Measurements from ENCODE around the gene TSPO. TPM values are rescaled to one million over a fixed set of nuclear protein-coding genes. Genes with fewer than 3 reads are reported as not detected.

TSPO gene
- total RNA-seq = 219 and 415 TPM in 2 replicates

DNA sequence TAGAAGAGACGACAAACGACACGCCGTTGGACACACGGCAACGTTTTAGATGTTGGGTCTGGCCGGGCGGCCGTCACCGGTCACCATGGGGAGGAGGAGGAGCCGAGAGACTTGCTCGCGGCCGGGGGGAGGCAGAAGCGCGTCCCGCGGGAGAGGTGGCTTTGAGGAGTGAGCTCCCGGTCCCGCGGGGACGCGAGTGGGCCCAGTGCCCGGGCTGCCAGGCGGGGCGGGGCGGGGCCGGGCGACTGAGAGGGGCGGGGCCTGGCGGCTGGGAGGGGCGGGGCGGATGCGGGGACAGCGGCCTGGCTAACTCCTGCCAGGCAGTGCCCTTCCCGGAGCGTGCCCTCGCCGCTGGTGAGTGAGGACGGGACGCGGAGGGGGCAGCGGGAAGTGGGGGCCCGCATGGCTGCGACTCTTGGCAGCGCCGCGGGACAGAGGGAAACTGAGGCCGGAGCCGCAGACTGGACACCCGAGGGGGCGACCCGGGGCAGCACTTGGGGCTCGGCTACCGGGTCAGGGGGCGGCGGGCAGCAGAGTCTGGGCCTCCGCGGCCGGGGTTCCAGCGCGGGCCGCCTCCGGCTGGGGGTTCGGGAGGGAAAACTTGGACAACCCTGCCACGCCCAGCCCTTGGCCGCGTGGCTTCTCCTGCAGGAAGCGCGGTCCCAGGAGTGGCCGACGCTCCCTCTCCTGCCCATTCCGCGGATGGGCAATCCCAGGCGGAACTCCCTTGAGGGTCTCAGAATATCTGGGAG is at the start of gene TSPO:
Gene TSPO, plus strand, starts transcription at position 309 of the 752 bp plus-strand sequence. CDS start 7,680 bp downstream, outside the sequence.

DNA sequence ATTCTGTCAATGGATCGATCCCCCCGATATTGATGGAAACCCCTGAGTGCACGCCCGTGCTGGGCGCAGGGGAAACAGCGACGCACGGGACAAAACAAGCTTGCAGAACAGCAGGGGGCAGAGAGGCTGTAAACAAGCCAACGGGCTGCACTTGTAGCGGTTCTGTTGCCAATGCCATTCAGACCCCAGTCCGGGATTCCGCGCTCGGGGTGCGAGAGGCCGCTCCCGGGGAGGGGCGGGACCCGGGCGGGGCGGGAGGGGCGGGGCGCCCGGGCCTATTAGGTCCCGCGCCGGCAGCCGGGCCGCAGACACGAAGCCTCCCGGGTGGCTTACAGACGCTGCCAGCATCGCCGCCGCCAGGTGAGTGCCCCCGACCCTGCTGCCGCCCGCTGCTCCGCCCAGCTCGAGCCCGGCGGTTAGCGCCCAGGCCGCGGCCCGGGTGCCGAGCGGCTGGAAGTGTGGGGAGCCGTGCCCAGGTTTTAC is 40.9 kb upstream of the TSPO start, which contains the start of gene BIK:
Gene BIK, plus strand, starts transcription at position 307 of the 483 bp plus-strand sequence. CDS start 13,273 bp downstream, outside the sequence.

DNA sequence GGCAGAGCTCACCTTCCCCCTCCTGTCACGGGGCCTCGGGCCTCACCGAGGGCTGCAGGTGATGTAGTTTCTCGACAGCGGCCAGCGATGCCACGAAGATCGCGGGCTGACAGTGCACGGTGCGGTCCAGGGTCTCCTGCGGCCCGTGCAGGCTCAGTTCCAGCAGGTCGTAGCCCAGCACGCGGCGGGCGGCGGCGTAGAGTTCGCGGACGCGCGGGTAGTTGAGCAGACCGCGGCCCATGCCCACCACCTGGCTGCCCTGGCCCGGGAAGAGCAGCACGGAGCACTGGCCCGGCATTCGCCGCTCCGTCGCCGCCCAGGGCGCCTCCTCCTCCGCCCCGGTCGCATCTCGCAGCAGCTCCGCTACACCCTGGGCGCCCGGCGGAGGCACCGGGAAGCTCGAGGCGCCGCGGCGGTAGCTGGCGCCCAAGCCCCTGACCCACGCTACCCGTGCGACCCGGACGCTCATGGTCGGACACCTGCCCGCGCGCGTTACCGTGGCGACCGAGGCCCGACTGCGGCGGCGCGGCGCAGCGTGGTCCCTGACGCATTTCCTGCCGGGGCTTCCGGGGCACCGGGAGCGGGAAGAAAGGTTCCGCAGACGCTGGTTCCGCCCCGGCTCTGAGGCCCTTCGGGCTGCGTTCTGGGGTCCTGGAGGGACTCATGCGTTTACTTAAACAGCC is 8.3 kb upstream of the TSPO start, which contains the start of gene MCAT:
Gene MCAT, minus strand, starts transcription at position 519 of the 683 bp plus-strand sequence. Its CDS starts 50 bp downstream, at position 469.

DNA sequence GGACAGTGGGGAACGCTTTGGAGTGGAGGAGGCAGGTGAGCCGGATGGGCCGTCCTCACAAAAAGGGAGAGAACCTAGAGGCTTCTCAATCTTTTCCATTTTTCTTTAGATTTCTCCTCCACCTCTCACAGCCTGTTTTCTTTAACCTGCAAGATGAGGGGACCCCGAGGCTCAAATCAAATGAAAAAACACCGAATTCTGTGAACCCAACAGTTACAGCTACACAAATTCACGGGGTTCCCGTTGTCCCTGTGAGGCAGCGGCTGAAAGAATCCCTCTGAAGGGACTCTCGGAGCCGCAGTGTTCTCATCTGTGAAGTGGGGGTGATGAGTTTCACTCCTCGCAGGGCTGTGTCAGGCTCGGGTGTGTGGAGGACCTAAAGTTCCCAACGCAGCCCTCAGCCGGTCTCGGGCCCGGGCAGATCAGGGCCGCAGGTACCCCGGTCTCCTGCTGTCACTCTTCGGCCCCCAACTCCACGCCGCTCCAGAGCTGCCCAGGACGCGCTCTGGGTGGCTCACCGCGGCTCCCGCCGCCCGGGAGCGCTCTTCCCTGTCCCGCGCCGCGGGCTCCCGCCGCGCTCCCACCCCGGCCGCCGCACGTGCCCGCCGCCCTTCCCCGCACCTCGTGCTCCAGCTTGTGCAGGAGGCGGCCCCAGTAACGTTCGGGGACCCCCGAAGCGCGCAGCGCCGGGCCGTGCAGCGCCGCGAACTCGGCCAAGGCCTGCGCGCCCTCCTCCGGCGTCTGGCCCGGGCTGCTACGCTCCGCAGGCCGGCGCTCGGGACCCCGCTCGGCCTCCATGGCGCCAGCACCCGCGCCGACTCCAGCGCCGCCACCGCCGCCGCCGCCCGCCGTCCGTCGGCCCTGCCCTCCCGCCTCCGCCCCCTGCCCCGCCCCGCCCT is 35.2 kb downstream of the TSPO start, which contains the start of gene TTLL12:
Gene TTLL12, minus strand, starts transcription at position 863 of the 899 bp plus-strand sequence. Its CDS starts 65 bp downstream, at position 798.

Other genes starting within 250 kb of the TSPO start
- 48.2 and 103 TPM in 2 replicates for gene PACSIN2, start 136.4 kb upstream of the TSPO start, total RNA-seq
- gene TTLL1, start 62.2 kb upstream of the TSPO start, total RNA-seq = 7.1 and 14.0 TPM in 2 replicates
- 2.0 and 2.3 TPM in 2 replicates for gene BIK, start 40.8 kb upstream of the TSPO start, total RNA-seq
- 7.1 and 9.0 TPM in 2 replicates for gene MCAT, start 8.2 kb upstream of the TSPO start, total RNA-seq
- 17.0 and 21.5 TPM in 2 replicates for gene TTLL12, start 35.6 kb downstream of the TSPO start, total RNA-seq
- 0.16 and 0.38 TPM in 2 replicates for gene SCUBE1, start 191.8 kb downstream of the TSPO start, total RNA-seq

Measured in bladder microvascular endothelial cell (primary cell).